Panc1 (cell line): ENCODE measurements around the gene HSPA5.
"Not testable (repeated sequence)": the region's sequence is repeated elsewhere in the genome, so short reads cannot be mapped to it uniquely, and the experiment has no call there.

Experiments used
- CTCF ChIP-seq: fragments of 450-650 bp; IDR thresholded peaks from 2 replicates; pipeline ENCODE4 v1.5.1; 2017; ENCODE audit warnings: mild to moderate bottlenecking
- POLR2AphosphoS5 ChIP-seq: IDR thresholded peaks from 2 replicates; pipeline ENCODE4 v1.6.1; 2012; ENCODE audit warnings: mild to moderate bottlenecking, low read depth, low read length, moderate library complexity
- REST ChIP-seq, 2 experiments: IDR thresholded peaks; 2 replicates each; pipeline ENCODE4 v1.6.1; 2011 to 2012; ENCODE audit warnings: low read depth in 2 of 2, control low read depth in 1 of 2, low read length in 1 of 2, mild to moderate bottlenecking in 1 of 2, moderate library complexity in 1 of 2; ENCODE audit not compliant: insufficient read depth in 1 of 2
- SIN3A ChIP-seq: IDR thresholded peaks from 2 replicates; pipeline ENCODE4 v1.6.1; 2012; ENCODE audit warnings: low read depth, mild to moderate bottlenecking, low read length, moderate library complexity, borderline replicate concordance; ENCODE audit not compliant: insufficient read depth
- TCF7L2 ChIP-seq: IDR thresholded peaks from 2 replicates; pipeline ENCODE4 v1.6.1; 2011; ENCODE audit warnings: mild to moderate bottlenecking, low read depth, low read length, inconsistent platforms

GRCh38 chr9:125234099-125234498, 7.0 kb downstream of the HSPA5 start:
- not testable (repeated sequence) for TF ChIP-seq CTCF; POLR2AphosphoS5; REST (IDR thresholded peaks at IDR 0.05; ENCODE audit: insufficient read depth in 1 of 2, low read depth in 2 of 2, low read length in 1 of 2); SIN3A; TCF7L2
